HG02678 (cell line): ENCODE results near the gene MTX2.
A peak's percentile ranks its signal among the peaks of the same experiment; 100 is the strongest.
"Not testable (repeated sequence)": the region's sequence is repeated elsewhere in the genome, so short reads cannot be mapped to it uniquely, and the experiment has no call there.

Source experiments
- ATAC-seq: cut with Tn5 transposase; IDR thresholded peaks from one replicate; pipeline ENCODE4 v1.9.1; 2021; ENCODE audit warnings: mild to moderate bottlenecking, moderate library complexity; ENCODE audit not compliant: unreplicated experiment

Gene MTX2

DNA sequence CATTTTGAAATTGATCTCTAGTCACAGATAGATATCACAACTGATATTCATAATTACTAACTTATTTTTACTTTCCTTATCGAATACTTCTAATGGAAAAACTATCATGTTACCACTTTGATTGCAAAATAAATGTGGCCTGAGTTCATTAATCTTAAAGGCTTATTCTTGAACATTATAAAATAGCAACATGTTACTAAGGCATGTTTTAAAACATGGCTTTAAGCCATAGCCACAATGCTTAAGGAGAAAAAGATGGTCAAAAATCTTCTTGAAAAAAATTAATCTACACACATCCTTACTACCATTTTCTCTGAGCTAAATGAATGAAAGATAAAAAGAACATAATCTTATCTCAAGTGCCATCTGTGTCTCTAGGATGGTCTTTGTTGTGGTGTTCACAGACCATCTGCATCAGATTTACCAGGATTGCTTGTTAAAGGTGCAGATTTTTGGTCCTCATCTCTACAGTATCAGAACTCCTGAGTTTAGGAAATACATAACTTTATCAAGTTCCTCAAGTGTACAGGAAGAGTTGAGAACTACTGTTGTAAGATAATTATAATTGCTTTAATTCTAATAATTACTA lies 15.3 kb downstream of the MTX2 start:
- ATAC-seq: no peak

DNA sequence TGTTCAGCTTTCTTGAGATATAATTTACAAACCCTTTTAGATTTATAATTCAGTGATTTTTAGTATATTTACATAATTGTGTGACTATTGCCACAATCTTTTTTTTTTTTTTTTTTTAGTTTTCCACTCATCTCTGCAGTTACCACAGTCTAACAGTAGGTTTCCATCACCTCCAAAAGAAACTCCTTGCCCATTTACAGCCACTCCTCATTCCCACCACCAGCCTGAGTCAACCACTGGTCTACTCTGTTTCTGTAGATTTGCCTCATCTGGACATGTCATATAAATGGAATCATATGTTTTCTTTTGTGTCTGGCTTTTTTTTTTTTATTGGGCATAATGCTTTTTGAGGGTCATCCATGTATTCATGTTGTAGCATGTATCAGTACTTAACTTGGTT lies 16.1 kb downstream of the MTX2 start:
- ATAC-seq: no peak

DNA sequence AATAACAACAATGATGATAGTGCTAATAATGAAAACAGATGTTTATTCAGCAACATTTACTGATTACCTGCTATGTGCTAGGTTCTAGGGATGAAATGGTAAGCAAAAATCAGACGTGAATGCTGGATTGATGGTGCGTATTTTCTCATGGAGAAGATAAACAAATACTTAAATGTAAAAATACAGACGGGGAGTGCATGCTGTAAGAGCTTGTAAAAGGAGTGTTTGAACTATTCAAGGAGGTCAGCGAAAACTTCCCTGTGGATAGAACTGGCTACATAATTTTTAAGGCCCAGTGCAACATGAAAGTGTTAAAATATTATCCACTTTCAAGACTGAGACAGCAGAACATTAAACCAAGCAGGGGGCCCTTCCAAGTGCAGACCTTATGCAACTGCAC lies 22.1 kb downstream of the MTX2 start:
- no peak for ATAC-seq

DNA sequence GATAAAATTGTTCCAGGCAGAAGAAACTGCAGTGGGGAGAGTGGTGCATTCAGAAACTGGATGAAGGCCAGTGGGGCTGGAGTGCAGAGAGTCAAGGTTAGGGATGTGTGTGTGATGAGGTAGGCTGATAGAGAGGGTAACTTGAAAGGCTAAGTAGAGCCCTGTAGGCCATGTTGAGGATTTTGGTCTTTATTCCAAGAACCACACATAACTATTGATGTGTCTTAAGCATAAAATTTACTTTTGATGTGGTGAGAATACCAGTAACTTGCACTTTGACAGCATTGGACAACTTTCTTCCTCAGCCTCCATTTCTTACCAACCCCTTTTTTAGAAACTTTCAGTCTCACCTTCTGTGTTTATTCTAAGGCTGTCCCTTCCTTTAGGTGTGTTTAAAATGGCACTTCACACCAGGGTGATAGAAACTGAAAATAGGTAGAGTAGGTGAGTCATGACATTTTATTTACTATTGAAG lies 22.6 kb downstream of the MTX2 start:
- peak; percentile 91 for ATAC-seq

DNA sequence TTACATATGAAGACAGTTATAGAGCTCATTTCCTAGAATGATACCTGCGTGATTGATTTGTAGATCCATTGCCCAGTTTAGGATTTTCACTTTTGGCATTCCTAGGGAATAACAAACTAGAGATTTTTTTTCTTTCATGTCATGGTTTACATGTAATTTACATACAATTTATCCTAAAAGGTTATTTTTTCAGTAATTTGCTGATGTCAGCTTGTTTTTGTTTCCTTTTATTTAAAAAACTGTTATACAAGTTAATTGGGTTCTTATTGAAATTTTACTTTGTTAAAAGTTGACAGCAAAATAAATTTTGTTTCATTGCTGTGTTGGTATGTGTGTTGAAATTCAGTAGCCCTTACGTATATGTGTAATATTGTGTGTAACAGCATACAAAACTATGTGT lies 23.4 kb downstream of the MTX2 start:
- no peak for ATAC-seq

DNA sequence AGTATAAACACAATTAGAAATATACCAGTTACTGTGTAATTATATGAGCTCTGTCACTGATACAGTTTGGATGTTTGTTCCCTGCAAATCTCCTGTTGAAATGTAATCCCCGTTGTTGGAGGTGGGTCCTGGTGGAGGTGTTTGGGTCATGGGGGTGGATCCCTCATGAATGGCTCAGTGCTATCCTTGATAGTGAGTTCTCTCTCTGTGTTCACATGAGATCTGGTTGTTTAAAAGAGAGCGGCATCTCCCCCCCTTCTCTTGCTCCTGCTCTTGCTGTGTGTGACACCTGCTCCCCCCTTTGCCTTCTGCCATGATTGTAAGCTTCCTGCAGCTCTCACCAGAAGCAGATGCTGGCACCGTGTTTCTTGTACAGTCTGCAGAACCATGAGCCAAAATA lies 24.1 kb downstream of the MTX2 start:
- ATAC-seq: no peak

DNA sequence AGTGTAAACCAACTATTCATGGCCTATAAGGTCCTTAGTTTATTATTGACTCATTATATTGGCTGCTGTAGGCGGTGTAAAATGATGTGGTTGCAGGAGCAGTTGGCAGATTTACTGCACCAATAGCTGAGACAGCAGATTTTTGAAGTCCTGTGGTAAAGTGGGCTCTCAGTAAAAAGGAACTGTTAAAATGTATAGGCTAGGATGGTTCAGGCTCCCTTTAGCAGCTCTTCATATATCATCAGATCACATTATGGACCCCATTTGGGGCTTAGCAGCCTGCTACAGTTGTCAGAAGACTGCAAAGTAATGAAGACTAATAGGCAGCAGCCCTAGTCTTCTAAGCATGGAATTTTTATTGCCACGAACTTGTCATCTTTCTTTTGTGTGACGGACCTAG lies 27.8 kb downstream of the MTX2 start:
- ATAC-seq: no peak

DNA sequence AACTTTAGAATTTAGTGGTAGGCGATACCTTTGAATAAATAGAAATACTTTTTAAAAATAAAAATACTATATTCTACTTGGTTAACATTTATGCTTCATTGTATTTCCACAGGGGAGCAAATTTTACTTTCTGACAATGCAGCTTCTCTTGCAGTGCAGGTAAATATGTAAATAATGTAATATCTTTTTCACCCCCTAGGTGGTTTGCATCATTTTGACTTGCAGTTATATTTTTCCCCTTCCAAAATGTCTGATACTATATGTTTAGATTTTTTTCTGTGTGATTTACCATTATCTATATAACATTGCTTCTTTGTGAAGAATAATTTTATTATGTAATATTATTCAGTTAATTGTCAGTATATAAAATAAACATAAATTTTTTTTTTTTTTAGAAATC lies 28.5 kb downstream of the MTX2 start:
- ATAC-seq: no peak

DNA sequence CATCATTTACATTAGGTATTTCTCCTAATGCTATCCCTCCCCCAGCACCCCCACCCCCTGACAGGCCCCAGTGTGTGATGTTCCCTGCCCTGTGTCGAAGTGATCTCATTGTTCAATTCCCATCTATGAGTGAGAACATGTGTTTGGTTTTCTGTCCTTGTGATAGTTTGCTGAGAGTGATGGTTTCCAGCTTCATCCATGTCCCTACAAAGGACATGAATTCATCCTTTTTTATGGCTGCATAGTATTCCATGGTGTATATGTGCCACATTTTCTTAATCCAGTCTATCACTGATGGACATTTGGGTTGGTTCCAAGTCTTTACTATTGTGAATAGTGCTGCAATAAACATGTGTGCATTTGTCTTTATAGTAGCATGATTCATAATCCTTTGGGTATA lies 36.8 kb downstream of the MTX2 start:
- ATAC-seq: not testable (repeated sequence)

DNA sequence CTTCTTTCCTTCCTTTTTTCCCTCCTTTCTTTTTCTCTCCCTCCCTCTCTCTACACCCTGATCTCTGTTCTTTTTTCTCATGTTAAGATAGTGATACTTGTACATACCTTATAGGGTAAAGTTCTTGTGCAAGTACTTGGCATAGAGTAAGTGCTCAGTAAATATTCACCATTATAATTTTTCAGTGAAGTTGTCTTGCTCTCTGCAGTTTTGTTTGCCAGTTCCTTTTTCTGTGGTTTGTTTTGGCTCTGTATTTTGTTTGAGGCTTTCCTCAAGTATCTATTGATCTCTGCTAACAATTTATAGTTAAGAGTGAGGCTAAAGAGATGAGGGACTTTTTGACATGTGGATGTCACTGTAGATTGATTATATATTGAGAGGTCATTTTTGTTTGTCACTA lies 48.0 kb downstream of the MTX2 start:
- ATAC-seq: no peak

DNA sequence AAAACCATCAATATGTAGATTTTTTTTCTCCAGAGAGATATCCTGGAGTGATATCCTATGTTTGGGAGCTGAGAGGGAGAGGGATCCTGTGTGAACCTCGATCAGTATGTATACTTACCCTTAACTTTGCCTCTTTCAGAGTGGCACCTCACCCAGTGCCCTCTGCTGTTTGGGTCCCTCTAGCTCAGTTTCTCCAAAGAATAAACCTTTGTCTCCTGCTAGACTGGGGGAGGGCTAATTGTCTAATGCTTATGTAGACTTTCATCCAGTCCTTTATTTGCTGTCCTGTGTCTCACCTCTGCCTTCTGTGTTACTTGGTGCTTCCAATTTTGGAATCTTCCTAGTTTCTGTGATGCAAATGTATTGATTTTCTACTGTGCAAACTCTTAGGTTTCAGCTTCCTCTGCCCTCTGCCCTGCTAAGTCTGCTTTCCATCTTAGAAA lies 48.4 kb downstream of the MTX2 start:
- ATAC-seq: peak; percentile 52

DNA sequence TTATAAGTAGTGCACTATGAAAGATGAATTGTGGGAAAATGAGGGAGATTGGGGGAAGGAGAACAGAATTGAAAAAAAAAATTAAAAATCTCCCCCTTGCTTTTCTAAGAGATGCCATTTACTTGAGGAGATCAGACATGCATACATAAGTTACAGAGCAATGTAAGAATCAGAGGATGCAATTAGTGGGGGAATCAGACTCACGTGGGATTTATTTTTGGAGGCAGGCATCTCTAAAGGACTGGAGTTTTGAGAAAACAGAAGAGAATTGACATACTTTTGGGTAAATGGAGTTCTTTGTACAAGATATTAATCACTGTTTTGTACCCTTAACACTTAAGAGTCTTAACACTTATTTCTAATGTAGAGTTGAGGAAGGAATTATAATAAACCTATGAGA lies 52.7 kb downstream of the MTX2 start:
- no peak for ATAC-seq

DNA sequence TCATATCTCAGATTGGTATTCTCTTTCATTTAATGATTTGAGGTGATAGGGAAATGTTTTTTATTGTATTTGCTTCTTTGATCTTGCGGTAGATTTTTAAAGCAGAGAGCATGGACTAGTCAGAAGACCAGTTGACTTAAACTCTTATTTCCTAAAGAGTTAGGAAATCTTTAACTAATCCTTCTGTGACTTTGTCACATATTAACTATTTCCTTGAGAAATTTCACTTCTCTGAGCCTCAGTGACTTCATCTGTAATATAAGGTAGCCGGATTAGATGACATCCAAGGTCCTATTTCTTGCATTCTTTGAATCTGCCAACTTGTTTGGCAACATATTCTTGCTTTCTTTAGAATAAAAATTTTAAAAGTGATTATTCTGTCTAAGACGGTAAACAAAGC lies 55.6 kb downstream of the MTX2 start:
- ATAC-seq: no peak

DNA sequence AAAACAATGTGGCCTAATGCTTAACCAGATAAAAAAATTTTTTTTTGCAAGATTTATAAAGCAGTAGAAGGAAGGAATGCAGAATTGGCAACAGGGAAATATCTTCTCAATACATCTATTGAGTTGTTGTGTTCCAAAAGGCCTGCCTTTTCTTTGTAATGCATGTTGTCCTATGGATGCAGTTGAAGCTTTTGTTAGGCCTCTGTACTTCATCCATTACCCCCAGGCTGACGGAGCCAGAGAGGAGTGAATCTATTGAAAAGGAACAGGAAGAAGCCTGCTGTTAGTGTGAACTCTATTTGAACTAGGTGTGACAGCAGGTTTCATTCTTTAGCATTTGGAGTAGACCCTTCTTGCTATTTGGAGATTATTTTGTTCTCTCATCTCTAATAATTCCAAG lies 56.5 kb downstream of the MTX2 start:
- no peak for ATAC-seq

DNA sequence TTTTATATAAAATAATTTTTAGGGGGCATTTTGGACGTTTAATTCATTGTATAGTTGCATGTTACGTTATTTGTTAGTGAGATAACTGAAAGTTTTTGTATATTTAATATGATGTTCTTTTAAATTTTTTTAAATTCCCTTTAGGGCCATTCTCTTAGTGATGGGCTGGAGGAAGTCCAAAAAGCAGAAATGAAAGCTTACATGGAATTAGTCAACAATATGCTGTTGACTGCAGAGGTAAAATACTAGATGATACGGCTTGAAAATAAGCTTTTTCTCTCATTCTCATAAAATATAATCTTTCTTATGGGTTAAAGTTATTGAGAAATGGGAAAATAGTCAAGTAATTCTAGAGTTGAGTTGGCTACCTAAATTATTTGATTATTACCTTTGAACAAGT lies 58.9 kb downstream of the MTX2 start:
- no peak for ATAC-seq

DNA sequence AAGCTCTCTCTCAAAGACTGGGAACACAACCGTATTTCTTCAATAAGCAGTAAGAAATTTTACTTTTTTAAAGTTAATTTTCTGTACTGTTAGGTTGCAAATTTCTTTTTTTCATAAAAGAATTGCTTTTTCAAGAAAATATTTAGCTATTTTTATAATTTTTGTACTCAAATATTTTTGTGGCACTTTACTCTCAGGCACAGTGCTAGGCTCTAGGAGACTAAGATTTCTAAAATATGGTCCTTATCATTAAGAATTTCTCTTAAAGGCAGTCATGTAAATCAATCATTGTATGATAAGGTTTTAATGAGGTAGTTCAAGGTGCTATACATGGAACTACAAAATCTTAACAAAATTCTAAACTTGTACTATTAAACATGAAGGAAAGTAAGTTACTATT lies 61.4 kb downstream of the MTX2 start:
- no peak for ATAC-seq

DNA sequence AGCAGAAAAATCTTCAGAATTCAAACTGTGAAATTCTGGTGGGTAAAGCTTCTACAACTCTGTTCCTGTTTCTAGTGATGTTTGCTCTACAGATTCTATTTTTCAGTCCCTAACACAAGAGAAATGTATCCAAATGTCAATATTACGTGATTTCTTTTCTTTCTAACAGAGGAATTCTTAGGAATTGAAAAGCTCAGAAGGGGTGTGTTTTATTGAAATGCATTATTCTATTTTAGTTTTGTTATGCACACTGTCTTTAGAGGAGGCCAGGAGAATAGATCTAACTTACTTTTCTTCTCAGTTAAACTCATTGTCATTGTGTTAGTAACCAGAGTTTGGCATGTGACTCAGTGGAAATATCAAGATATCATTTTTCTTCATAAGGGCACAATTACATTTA lies 62.4 kb downstream of the MTX2 start:
- no peak for ATAC-seq

DNA sequence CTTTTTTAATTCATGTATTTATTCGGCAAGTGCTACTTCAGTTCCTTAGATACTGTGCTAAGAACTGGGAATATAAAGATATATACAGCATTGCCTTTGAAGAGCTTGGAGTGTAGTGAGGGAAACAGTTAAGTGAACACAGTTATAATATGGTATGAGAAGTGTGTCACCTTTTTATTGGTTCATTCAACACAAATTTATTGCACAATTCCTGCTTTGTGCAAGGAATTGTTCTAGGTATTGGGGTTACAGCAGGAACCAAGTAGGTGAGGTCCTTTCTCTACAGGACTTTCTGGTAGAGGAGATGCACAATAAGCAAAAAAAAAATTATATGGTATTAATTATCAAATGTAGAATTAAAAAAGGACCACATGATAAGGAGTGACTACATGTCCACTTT lies 65.5 kb downstream of the MTX2 start:
- ATAC-seq: no peak

DNA sequence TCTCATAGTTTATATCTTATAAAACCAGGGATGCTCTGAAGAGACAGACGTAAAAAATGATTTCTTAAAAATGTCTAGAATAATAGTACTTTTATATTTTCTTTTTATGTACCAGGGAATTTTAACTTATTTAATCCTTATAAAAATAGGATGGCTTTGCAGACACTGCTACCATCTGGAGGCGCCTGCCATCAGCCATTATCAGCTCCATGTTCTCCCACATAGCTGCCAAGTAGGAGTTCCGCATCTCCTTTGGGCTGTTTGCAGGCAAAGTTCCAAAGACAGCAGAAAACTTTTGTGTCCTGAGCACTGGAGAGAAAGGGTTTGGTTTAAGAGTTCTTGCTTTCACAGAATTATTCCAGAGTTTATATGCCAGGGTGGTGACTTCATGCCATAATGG lies 69.2 kb downstream of the MTX2 start:
- no peak for ATAC-seq

DNA sequence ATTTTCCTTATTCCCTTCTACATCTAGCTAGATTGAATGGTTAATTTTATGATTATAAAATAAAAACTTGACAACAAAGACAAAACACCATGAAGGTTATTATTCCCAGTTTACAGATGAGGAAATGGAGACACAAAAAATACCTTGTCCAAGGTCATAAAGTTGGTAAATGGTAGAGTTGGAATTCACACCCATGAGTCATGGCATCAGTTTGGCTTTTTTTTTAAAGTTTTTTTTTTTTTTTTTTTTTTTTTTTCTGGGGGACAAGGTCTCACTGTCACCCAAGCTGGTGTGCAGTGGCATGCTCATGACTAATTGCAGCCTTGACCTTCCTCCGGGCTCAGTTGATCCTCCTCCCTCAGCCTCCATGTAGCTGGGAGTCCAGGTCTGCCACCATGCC lies 70.0 kb downstream of the MTX2 start:
- no peak for ATAC-seq

DNA sequence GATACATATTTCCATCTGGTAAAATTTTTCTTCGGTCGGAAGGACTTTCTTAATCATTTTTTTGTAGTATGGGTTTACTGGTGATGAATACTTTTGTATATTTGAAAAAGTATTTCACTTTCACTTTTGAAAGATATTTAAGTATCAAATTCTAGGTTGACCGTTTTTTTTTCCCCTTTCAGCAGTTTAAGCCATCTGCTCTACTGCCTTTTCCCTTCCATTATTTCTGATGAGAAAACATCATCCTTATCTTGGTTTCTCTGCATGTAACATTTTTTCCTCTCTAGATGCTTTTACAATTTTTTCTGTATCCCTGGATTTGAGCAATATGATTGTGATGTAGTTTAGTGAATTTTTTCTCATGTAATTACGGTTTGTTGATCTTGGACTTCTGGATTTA lies 87.0 kb downstream of the MTX2 start:
- ATAC-seq: no peak

DNA sequence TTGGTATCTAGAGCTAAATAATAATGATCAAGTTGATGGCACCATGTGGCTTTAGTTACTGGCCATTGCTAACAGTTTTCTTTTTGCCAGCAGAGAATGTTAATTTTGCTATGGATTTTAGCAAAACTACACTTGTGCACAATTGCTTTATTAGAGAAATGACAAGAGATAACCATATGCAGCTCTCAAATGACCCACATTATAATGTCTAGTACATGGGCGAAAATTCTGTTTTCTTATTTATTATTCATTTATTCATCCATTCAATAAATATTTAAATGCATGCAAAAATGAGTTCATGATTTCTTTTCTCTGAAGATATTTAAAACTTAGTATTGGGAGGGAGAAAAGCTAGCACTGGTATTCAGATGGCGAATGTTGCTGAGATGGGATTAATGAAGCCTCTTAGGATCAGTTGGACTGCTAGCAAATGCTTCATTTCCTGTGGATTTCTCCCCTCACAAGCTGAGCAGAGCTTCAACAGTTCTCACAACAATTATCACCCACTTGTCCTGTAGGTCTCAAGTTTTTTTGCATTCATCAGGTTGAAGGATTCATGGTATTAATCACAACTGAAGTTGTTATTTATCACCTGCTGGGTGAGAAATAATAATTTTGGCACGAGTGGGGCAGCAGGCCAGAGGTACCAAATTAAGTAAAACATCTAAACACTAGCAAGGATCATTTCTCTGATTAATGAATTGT lies 95.2 kb downstream of the MTX2 start:
- ATAC-seq: no peak

DNA sequence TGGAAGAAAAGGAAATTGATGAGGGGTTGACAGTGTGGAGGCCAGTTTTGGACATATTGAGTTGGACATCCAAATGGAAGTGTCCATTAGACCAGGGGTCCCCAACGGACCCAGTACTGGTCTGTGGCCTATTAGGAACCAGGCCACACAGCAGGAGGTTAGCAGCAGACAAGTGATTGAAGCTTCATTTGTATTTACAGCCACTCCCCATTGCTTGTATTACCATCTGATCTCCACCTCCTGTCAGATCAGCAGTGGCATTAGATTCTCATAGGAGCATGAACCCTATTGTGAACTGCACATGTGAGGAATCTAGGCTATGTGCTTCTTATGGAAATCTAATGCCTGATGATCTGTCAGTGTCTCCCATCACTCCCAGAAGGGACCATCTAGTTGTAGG lies 99.1 kb downstream of the MTX2 start:
- no peak for ATAC-seq
